Spleen (tissue), 7 donors: ENCODE data around the gene PDGFA.

Experiments used
- CTCF ChIP-seq, 11 experiments: fragments of 200-600 bp in 7 of 11; fragments of 450-650 bp in 4 of 11; sonication (generic) in 4 of 11; IDR thresholded peaks in 8 of 11; conservative IDR thresholded peaks in 3 of 11; 1 replicate in 7 of 11; 2 replicates in 4 of 11; pipeline versions ENCODE4 v1.4.0 to v1.8.0; 2016 to 2021; ENCODE audit warnings: antibody characterized with exemption in 11 of 11, inconsistent platforms in 4 of 11, mild to moderate bottlenecking in 1 of 11
- POLR2A ChIP-seq, 3 donors: fragments of 450-650 bp; IDR thresholded peaks; one replicate each; pipeline ENCODE4 v1.5.1; 2017; ENCODE audit warnings: antibody characterized with exemption in 3 of 3, mild to moderate bottlenecking in 1 of 3
- donor health status: DM: no; HTN: no; CAD: no; lungs with moderate emphysema.
- donor health status: DM: no; HTN: no; CAD: no.
- donor health status: DM: no; HTN: no; CAD: no.

- TF ChIP-seq CTCF (IDR thresholded peaks at IDR 0.05 in 8 of 11, conservative IDR thresholded peaks at IDR 0.05 in 3 of 11): no peak
- TF ChIP-seq POLR2A (IDR thresholded peaks at IDR 0.05): no peak
These were observed 12.6 kb downstream of the PDGFA start for GRCh38 chr7:506921-507622.
